Nephron progenitor cell (in vitro differentiated cells): Measurements from ENCODE around the gene TMEM156.
"Not testable (repeated sequence)": the region's sequence is repeated elsewhere in the genome, so short reads cannot be mapped to it uniquely, and the experiment has no call there.

Experiments
- DNase-seq: peaks from one replicate; pipeline ENCODE4 v3.0.0; 2021
- H3K27ac Mint-ChIP-seq: 2 replicates; pipeline ENCODE4 v1.8.0; 2021; ENCODE audit warnings: mild to moderate bottlenecking, moderate library complexity, mixed read lengths
- H3K27me3 Mint-ChIP-seq: 2 replicates; pipeline ENCODE4 v1.8.0; 2021; ENCODE audit warnings: mild to moderate bottlenecking, low read depth, mixed read lengths; ENCODE audit not compliant: poor library complexity
- H3K36me3 Mint-ChIP-seq: 2 replicates; pipeline ENCODE4 v1.8.0; 2021; ENCODE audit warnings: low read depth, mixed read lengths
- H3K4me1 Mint-ChIP-seq: 2 replicates; pipeline ENCODE4 v1.8.0; 2021; ENCODE audit warnings: mixed read lengths
- H3K4me3 Mint-ChIP-seq: 2 replicates; pipeline ENCODE4 v1.8.0; 2021; ENCODE audit warnings: mild to moderate bottlenecking, moderate library complexity, mixed read lengths
- H3K9me3 Mint-ChIP-seq: 2 replicates; pipeline ENCODE4 v1.8.0; 2021; ENCODE audit warnings: mild to moderate bottlenecking, moderate library complexity, mixed read lengths
- TF ChIP-seq, protein P1 (sequence below): fragments of 200-600 bp; sonication (generic); IDR thresholded peaks from 2 replicates; pipeline ENCODE4 v1.5.0; 2021; ENCODE audit warnings: antibody characterized with exemption

The TMEM156 gene

GRCh38 chr4:38967260-38968095 is 64.7 kb downstream of the TMEM156 start:
- TF ChIP-seq, protein P1, sequence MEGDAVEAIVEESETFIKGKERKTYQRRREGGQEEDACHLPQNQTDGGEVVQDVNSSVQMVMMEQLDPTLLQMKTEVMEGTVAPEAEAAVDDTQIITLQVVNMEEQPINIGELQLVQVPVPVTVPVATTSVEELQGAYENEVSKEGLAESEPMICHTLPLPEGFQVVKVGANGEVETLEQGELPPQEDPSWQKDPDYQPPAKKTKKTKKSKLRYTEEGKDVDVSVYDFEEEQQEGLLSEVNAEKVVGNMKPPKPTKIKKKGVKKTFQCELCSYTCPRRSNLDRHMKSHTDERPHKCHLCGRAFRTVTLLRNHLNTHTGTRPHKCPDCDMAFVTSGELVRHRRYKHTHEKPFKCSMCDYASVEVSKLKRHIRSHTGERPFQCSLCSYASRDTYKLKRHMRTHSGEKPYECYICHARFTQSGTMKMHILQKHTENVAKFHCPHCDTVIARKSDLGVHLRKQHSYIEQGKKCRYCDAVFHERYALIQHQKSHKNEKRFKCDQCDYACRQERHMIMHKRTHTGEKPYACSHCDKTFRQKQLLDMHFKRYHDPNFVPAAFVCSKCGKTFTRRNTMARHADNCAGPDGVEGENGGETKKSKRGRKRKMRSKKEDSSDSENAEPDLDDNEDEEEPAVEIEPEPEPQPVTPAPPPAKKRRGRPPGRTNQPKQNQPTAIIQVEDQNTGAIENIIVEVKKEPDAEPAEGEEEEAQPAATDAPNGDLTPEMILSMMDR: no peak
- H3K4me3 Mint-ChIP-seq: no peak overlapping the region
- no peaks in the 10 kb centered on the region for H3K9me3 Mint-ChIP-seq
- no peak overlapping the region for H3K27ac Mint-ChIP-seq
- peaks cover 5% of the 10 kb centered on the region for H3K4me1 Mint-ChIP-seq
- peaks cover 7% of the 10 kb centered on the region for H3K27me3 Mint-ChIP-seq
- no peak for DNase-seq
- H3K36me3 Mint-ChIP-seq: no peaks in the 10 kb centered on the region

GRCh38 chr4:38965866-38966265 is 66.3 kb downstream of the TMEM156 start:
- peaks cover 5% of the 10 kb centered on the region for H3K4me1 Mint-ChIP-seq
- peaks cover 7% of the 10 kb centered on the region for H3K27me3 Mint-ChIP-seq
- TF ChIP-seq, protein P1: no peak
- H3K27ac Mint-ChIP-seq: no peak overlapping the region
- no peak for DNase-seq
- H3K9me3 Mint-ChIP-seq: peaks cover 8% of the 10 kb centered on the region
- H3K4me3 Mint-ChIP-seq: no peak overlapping the region
- no peaks in the 10 kb centered on the region for H3K36me3 Mint-ChIP-seq

- Mint-ChIP-seq H3K36me3 (no peaks in the 10 kb centered on the region), H3K4me3 (no peak overlapping the region), H3K4me1 (peaks cover 5% of the 10 kb centered on the region), H3K27ac (no peak overlapping the region), H3K27me3 (peaks cover 3% of the 10 kb centered on the region), H3K9me3 (peaks cover 8% of the 10 kb centered on the region)
- DNase-seq: no peak
- TF ChIP-seq, protein P1: no peak
Observed at GRCh38 chr4:38964942-38965775, 67.0 kb downstream of the TMEM156 start.

- not testable (repeated sequence) for H3K36me3 Mint-ChIP-seq, H3K27me3 Mint-ChIP-seq, H3K4me1 Mint-ChIP-seq, H3K27ac Mint-ChIP-seq, DNase-seq, H3K4me3 Mint-ChIP-seq
- H3K9me3 Mint-ChIP-seq: peaks cover 12% of the 10 kb centered on the region
Observed at GRCh38 chr4:38959248-38959647, 73.0 kb downstream of the TMEM156 start.

- Mint-ChIP-seq H3K36me3 (no peaks in the 10 kb centered on the region), H3K4me3 (no peak overlapping the region), H3K4me1 (peaks cover 10% of the 10 kb centered on the region), H3K9me3 (peaks cover 12% of the 10 kb centered on the region), H3K27me3 (peaks cover 4% of the 10 kb centered on the region), H3K27ac (no peak overlapping the region)
- DNase-seq: no peak
- TF ChIP-seq, protein P1: no peak
Observed at GRCh38 chr4:38958453-38959190, 73.6 kb downstream of the TMEM156 start.

DNA sequence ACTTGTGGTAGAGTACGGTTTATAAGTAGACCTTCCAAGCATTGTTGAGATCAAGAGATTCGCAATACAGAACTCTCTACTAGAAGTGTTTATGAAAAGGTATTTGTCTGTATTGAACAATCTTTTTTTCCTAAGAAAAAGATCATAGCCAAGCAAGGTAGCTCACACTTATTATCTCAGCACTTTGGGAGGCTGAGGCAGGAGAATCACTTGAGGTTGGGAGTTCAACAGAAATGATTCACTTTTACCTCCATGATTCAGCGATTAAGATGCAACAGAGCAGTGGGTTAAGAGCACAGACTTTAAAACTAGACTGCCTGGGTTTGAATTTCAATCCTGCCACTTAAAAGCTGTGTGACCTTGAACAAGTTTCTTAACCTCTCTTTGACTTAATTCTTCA is 74.3 kb downstream of the TMEM156 start:
- H3K4me3 Mint-ChIP-seq: no peak overlapping the region
- H3K36me3 Mint-ChIP-seq: no peaks in the 10 kb centered on the region
- H3K27ac Mint-ChIP-seq: no peak overlapping the region
- no peak for DNase-seq
- H3K9me3 Mint-ChIP-seq: peaks cover 12% of the 10 kb centered on the region
- TF ChIP-seq, protein P1: no peak
- peaks cover 13% of the 10 kb centered on the region for H3K4me1 Mint-ChIP-seq
- peaks cover 4% of the 10 kb centered on the region for H3K27me3 Mint-ChIP-seq
